GM12865 (cell line): ENCODE measurements around the gene LRP1.

Experiments
- DNase-seq: peaks from one replicate; pipeline ENCODE4 v3.0.0; 2010; ENCODE audit warnings: low read depth
- H3K4me3 ChIP-seq: 2 replicates; pipeline ENCODE4 v1.5.1; 2011; ENCODE audit warnings: mild to moderate bottlenecking, low read depth, low read length, control low read depth
- CTCF ChIP-seq: IDR thresholded peaks from 2 replicates; pipeline ENCODE4 v1.5.1; 2011; ENCODE audit warnings: low read length, control low read depth, low read depth, inconsistent platforms; ENCODE audit not compliant: insufficient read depth; ENCODE audit errors: missing control alignments

LRP1 gene

GRCh38 chr12:57227315-57228115 is 99.2 kb downstream of the LRP1 start:
- DNase-seq: no peak
- no peak overlapping the region for H3K4me3 ChIP-seq
- TF ChIP-seq CTCF: no peak

GRCh38 chr12:57229046-57229633 is 100.9 kb downstream of the LRP1 start:
- no peak for TF ChIP-seq CTCF
- peak overlapping the region; percentile 97 for H3K4me3 ChIP-seq
- peak; percentile 44 for DNase-seq

- peak; percentile 98 for DNase-seq
- TF ChIP-seq CTCF: no peak
- H3K4me3 ChIP-seq: peak within 1 kb of the TSS; percentile 97
Observed at GRCh38 chr12:57229634-57230380, 101.5 kb downstream of the LRP1 start, which contains the start of gene SHMT2. SHMT2 (plus strand) TSS chr12:57229711; CDS start chr12:57229779, 68 bp downstream.

GRCh38 chr12:57230381-57231155 is 102.3 kb downstream of the LRP1 start:
- no peak for TF ChIP-seq CTCF
- peak overlapping the region; percentile 97 for H3K4me3 ChIP-seq
- DNase-seq: no peak

- DNase-seq: no peak
- no peak for TF ChIP-seq CTCF
Observed at GRCh38 chr12:57231276-57232021, 103.2 kb downstream of the LRP1 start.

More at GRCh38 chr12:57231276-57232021, 103.2 kb downstream of the LRP1 start:
- peak overlapping the region; percentile 97 for H3K4me3 ChIP-seq
